GM12891 (cell line): Measurements from ENCODE around the gene ATG10.

ENCODE experiments used
- POLR2A ChIP-seq: IDR thresholded peaks from 2 replicates; pipeline ENCODE4 v1.6.1; 2011; ENCODE audit warnings: low read depth, low read length, control low read depth
- POLR2AphosphoS5 ChIP-seq: IDR thresholded peaks from 2 replicates; pipeline ENCODE4 v1.6.1; 2011; ENCODE audit warnings: low read depth, low read length, control low read depth
- TAF1 ChIP-seq: IDR thresholded peaks from 2 replicates; pipeline ENCODE4 v1.6.1; 2011; ENCODE audit warnings: low read depth, low read length, control low read depth

GRCh38 chr5:82295959-82296531 is 324.2 kb downstream of the ATG10 start:
- TF ChIP-seq POLR2AphosphoS5 (no peak), POLR2A (no peak), TAF1 (no peak)
